Parathyroid adenoma (tissue), 2 donors: ENCODE measurements around the gene CHCHD3.

Experiments used
- H2AFZ ChIP-seq: fragments of 300-600 bp; sonication (generic); one replicate; pipeline ENCODE4 v1.7.0; 2017; ENCODE audit warnings: antibody characterized with exemption, mild to moderate bottlenecking
- H3K27ac ChIP-seq: fragments of 300-600 bp; sonication (generic); one replicate; pipeline ENCODE4 v1.7.0; 2017
- H3K27me3 ChIP-seq: fragments of 300-600 bp; sonication (generic); one replicate; pipeline ENCODE4 v1.7.0; 2017; ENCODE audit warnings: low read length; ENCODE audit not compliant: control insufficient read depth, insufficient read depth
- H3K36me3 ChIP-seq: fragments of 300-600 bp; sonication (generic); one replicate; pipeline ENCODE4 v1.7.0; 2017; ENCODE audit warnings: low read length; ENCODE audit not compliant: control insufficient read depth, insufficient read depth
- H3K4me1 ChIP-seq: fragments of 300-600 bp; sonication (generic); one replicate; pipeline ENCODE4 v1.7.0; 2017; ENCODE audit warnings: control low read depth
- H3K4me2 ChIP-seq: fragments of 300-600 bp; sonication (generic); one replicate; pipeline ENCODE4 v1.7.0; 2017; ENCODE audit warnings: low read length
- H3K4me3 ChIP-seq: fragments of 300-600 bp; sonication (generic); one replicate; pipeline ENCODE4 v1.7.0; 2017; ENCODE audit warnings: low read depth, low read length
- H3K79me2 ChIP-seq: fragments of 300-600 bp; sonication (generic); one replicate; pipeline ENCODE4 v1.7.0; 2017; ENCODE audit warnings: control low read depth
- H3K9ac ChIP-seq: fragments of 300-600 bp; sonication (generic); one replicate; pipeline ENCODE4 v1.7.0; 2017; ENCODE audit warnings: mild to moderate bottlenecking
- H3K9me3 ChIP-seq: fragments of 300-600 bp; sonication (generic); one replicate; pipeline ENCODE4 v1.7.0; 2017; ENCODE audit warnings: low read length; ENCODE audit not compliant: control insufficient read depth
- TF ChIP-seq, protein P1 (sequence below): fragments of 300-600 bp; sonication (generic); IDR thresholded peaks from one replicate; pipeline ENCODE4 v1.7.0; 2017; ENCODE audit warnings: antibody characterized with exemption, mild to moderate bottlenecking
- donor health status: primary hyperparathyroidism.

CHCHD3 gene

DNA sequence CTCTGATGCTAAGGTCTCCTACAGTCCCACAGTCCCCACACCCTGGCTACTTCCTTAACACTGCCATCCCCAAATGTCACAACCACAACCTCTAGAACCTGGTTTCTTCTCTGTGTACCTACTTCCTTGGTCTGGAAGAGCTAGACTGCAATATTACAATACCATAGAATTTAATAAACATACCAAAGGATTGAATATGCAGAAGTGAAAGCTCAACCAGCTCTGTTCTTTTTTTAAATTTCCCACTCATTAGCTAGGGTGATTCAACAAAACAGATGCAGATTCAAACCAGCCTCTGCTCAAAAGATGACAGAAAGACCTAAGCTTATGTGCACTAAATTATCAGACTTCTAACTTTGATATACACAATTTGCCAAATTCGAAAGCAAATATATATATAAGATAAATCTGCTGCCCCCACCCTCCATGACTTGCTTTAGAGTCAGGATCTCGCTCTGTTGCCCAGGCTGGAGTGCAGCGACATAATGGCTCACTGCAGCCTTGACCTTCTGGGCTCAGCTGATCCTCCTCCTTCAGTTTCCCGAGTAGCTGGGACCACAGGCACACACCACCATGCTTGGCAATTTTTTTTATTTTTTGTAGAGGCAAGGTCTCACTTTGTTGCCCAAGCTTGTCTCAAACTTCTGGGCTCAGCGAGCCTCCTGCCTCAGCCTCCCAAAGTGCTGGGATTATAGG, 212.6 kb downstream of the CHCHD3 start:
- Histone ChIP-seq H3K79me2 (peaks cover 3% of the 10 kb centered on the region), H3K4me1 (no peaks in the 10 kb centered on the region), H2AFZ (no peak overlapping the region), H3K9me3 (no peaks in the 10 kb centered on the region), H3K4me3 (no peak overlapping the region), H3K9ac (no peak overlapping the region), H3K27me3 (no peaks in the 10 kb centered on the region), H3K36me3 (no peaks in the 10 kb centered on the region), H3K27ac (no peak overlapping the region), H3K4me2 (no peak overlapping the region)
- TF ChIP-seq, protein P1, sequence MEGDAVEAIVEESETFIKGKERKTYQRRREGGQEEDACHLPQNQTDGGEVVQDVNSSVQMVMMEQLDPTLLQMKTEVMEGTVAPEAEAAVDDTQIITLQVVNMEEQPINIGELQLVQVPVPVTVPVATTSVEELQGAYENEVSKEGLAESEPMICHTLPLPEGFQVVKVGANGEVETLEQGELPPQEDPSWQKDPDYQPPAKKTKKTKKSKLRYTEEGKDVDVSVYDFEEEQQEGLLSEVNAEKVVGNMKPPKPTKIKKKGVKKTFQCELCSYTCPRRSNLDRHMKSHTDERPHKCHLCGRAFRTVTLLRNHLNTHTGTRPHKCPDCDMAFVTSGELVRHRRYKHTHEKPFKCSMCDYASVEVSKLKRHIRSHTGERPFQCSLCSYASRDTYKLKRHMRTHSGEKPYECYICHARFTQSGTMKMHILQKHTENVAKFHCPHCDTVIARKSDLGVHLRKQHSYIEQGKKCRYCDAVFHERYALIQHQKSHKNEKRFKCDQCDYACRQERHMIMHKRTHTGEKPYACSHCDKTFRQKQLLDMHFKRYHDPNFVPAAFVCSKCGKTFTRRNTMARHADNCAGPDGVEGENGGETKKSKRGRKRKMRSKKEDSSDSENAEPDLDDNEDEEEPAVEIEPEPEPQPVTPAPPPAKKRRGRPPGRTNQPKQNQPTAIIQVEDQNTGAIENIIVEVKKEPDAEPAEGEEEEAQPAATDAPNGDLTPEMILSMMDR, result no peak

DNA sequence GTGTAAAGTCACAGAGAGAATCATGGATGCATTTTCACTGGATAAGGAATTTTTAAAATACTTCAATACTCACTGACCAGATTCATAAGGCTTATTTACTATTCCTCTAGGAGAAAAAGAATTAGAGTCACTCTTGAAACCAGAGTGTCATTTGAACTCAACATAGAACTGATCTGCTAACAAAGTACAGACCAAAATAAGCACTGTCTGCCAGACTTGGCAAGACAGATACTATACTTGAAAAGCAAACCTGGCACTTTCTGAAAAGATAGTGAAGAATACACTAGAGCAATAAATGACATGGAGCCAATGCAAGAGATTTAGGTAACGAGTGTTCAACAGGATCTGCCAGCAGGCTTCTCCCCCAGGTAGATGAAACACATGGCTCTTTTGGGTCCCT, 215.3 kb downstream of the CHCHD3 start:
- H3K4me3 ChIP-seq, result no peak overlapping the region
- H3K4me1 ChIP-seq, result no peaks in the 10 kb centered on the region
- no peaks in the 10 kb centered on the region for H3K36me3 ChIP-seq
- no peak overlapping the region for H3K4me2 ChIP-seq
- no peak overlapping the region for H3K9ac ChIP-seq
- H3K9me3 ChIP-seq, result no peaks in the 10 kb centered on the region
- H3K79me2 ChIP-seq, result peaks cover 6% of the 10 kb centered on the region
- no peak overlapping the region for H2AFZ ChIP-seq
- H3K27ac ChIP-seq, result no peak overlapping the region
- TF ChIP-seq, protein P1, result no peak
- H3K27me3 ChIP-seq, result no peaks in the 10 kb centered on the region

DNA sequence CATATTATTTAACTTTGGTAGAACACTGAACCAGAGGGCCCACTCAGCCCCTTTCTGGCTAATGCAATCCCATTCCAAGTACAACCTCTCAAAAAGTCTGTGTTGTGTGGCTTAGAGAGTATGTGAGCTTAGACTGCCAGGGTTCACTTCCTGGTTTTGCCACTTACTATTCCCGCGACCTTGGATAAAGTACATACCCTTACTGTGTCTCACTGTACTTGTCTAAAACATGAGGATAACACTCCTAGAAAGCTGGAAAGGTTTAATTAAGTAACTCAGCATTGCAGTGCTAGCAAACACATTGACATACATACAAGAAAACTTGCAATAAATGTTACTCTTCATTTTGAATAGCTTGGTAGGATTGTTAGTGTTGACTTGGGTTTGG, 215.8 kb downstream of the CHCHD3 start:
- Histone ChIP-seq H3K79me2 (peaks cover 9% of the 10 kb centered on the region), H3K9me3 (no peaks in the 10 kb centered on the region), H3K4me3 (no peak overlapping the region), H3K4me1 (no peaks in the 10 kb centered on the region), H3K27me3 (no peaks in the 10 kb centered on the region), H3K4me2 (no peak overlapping the region), H3K27ac (no peak overlapping the region), H2AFZ (no peak overlapping the region), H3K9ac (no peak overlapping the region), H3K36me3 (no peaks in the 10 kb centered on the region)
- TF ChIP-seq, protein P1, result no peak

DNA sequence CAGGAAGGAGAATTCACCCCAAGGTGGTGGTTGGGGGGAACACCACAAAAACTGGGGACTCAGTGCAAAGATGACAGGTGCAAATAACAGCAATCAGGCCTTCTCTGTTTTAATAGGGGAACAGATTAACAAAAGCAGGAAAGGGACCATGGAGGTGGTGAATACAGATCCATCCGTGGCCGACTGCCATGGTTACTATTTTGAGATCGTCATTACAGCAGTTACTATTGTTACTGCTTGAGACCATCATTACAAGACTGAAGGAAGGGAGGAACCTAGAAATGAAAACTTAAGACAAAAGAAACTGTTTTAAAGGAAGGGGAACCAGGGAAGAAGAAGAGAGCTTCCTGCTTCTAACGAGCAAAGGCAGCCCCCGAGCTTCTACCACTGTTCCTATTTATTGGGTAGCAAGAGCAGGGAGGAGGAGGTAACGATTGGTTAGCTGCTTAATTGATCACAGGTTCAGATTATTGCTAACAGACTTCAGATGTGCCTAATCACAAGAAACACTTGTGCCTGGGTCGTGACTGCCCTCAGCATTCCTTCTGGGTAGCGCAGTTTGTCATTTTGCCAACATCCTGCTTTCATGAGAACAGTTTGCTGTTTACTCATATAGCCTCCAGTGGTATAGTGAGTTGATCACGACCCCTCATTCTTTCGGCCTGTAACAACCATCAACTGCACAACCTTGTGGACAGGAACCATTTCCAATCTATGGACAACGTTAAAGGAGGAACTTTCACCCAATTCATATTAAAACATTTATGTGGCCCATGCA, 216.3 kb downstream of the CHCHD3 start:
- no peaks in the 10 kb centered on the region for H3K9me3 ChIP-seq

More for the DNA sequence above, 216.3 kb downstream of the CHCHD3 start:
- TF ChIP-seq, protein P1, result no peak
- Histone ChIP-seq H3K79me2 (peaks cover 14% of the 10 kb centered on the region), H3K36me3 (no peaks in the 10 kb centered on the region), H3K4me1 (no peaks in the 10 kb centered on the region), H2AFZ (no peak overlapping the region), H3K4me2 (no peak overlapping the region), H3K4me3 (no peak overlapping the region), H3K9ac (no peak overlapping the region), H3K27me3 (no peaks in the 10 kb centered on the region), H3K27ac (no peak overlapping the region)
